ENCODE data around the gene BACH2. TPM values are rescaled to one million over a fixed set of nuclear protein-coding genes. Genes with fewer than 3 reads are reported as not detected.

Gene BACH2
- total and polyA plus RNA-seq, 9 of the 15 experiments (the other 6 are each of a cell fraction or from before 2014, with no cell fraction given), result 0.06 to 3.1 (median 0.59) TPM

DNA sequence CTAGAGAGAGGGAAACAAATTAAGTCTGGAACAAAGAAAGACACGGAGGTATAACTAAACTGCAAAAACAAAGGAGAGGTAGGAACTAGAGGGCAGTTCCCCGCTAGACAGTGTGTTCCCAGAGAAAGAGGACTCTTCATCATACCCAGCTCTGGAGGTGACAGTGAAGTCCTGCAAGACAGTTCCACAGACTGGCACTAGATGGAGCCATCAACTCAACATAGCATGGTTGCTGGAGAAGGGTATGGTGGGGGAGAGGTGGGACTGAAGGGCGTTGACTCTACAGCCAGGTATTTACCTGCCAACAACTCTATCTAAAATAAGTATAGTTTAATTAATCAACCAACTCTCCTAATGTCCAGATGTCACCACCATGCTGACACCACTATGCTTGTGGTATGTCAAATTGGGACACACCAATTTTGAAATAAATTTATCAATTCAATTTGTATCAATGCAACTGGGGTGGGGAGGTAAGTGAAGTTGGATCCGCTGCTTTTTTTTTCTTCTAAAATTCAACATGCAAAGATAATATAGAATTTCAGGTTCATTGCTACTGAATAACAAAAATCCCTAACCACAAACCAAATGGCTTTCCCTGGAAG, 9.7 kb downstream of the BACH2 start (continued):
- TF ChIP-seq, protein P1, sequence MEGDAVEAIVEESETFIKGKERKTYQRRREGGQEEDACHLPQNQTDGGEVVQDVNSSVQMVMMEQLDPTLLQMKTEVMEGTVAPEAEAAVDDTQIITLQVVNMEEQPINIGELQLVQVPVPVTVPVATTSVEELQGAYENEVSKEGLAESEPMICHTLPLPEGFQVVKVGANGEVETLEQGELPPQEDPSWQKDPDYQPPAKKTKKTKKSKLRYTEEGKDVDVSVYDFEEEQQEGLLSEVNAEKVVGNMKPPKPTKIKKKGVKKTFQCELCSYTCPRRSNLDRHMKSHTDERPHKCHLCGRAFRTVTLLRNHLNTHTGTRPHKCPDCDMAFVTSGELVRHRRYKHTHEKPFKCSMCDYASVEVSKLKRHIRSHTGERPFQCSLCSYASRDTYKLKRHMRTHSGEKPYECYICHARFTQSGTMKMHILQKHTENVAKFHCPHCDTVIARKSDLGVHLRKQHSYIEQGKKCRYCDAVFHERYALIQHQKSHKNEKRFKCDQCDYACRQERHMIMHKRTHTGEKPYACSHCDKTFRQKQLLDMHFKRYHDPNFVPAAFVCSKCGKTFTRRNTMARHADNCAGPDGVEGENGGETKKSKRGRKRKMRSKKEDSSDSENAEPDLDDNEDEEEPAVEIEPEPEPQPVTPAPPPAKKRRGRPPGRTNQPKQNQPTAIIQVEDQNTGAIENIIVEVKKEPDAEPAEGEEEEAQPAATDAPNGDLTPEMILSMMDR (IDR thresholded peaks at IDR 0.05 in 2 of 3, conservative IDR thresholded peaks at IDR 0.05 in 1 of 3; ENCODE audit: insufficient read depth in 2 of 3, low read depth in 1 of 3, low read length in 3 of 3), result peak; percentile 83 to 91 (median 84)
- peak; percentile 67; the same call in 1 of the 2 replicates for TF ChIP-seq CBX1 (IDR thresholded peaks at IDR 0.05; ENCODE audit: low read depth)
- TF ChIP-seq CBX3 (IDR thresholded peaks at IDR 0.05; ENCODE audit: borderline replicate concordance in 1 of 2, low read length in 2 of 2), result peak in 1 of 2 experiments; percentile 97; a peak in 2 of 3 replicates
- TF ChIP-seq SETDB1 (IDR thresholded peaks at IDR 0.05; ENCODE audit: low read length), result no peak
- TF ChIP-seq MAZ (CRISPR knock-in tag; conservative IDR thresholded peaks at IDR 0.05 in 1 of 2, IDR thresholded peaks at IDR 0.05 in 1 of 2), result peak in 1 of 2 experiments; percentile 53; a peak in 1 of 4 replicates
- TF ChIP-seq TEAD1 (CRISPR knock-in tag; IDR thresholded peaks at IDR 0.05), result 0 out of 4 replicates have a peak, but pooled peaks of 1 of the 2 experiments have one; percentile 49
- no peak for TF ChIP-seq GATAD2B (IDR thresholded peaks at IDR 0.05; ENCODE audit: borderline replicate concordance)
- no peak for TF ChIP-seq POU5F1 (IDR thresholded peaks at IDR 0.05; ENCODE audit: borderline replicate concordance, low read depth, low read length, partially characterized antibody)
- TF ChIP-seq PHF21A (IDR thresholded peaks at IDR 0.05; ENCODE audit: borderline replicate concordance, low read depth), result no peak
- TF ChIP-seq ZNF699 (CRISPR knock-in tag; IDR thresholded peaks at IDR 0.05; ENCODE audit: insufficient replicate concordance), result no peak
- TF ChIP-seq CBX5 (IDR thresholded peaks at IDR 0.05; ENCODE audit: borderline replicate concordance, low read depth), result peak; percentile 93
- no peak for TF ChIP-seq SNIP1 (IDR thresholded peaks at IDR 0.05; ENCODE audit: low read depth)
- TF ChIP-seq FOXA3 (CRISPR knock-in tag; conservative IDR thresholded peaks at IDR 0.05 in 1 of 2, IDR thresholded peaks at IDR 0.05 in 1 of 2), result no peak
- TF ChIP-seq, protein P2, sequence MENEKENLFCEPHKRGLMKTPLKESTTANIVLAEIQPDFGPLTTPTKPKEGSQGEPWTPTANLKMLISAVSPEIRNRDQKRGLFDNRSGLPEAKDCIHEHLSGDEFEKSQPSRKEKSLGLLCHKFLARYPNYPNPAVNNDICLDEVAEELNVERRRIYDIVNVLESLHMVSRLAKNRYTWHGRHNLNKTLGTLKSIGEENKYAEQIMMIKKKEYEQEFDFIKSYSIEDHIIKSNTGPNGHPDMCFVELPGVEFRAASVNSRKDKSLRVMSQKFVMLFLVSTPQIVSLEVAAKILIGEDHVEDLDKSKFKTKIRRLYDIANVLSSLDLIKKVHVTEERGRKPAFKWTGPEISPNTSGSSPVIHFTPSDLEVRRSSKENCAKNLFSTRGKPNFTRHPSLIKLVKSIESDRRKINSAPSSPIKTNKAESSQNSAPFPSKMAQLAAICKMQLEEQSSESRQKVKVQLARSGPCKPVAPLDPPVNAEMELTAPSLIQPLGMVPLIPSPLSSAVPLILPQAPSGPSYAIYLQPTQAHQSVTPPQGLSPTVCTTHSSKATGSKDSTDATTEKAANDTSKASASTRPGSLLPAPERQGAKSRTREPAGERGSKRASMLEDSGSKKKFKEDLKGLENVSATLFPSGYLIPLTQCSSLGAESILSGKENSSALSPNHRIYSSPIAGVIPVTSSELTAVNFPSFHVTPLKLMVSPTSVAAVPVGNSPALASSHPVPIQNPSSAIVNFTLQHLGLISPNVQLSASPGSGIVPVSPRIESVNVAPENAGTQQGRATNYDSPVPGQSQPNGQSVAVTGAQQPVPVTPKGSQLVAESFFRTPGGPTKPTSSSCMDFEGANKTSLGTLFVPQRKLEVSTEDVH (IDR thresholded peaks at IDR 0.05; ENCODE audit: low read depth, partially characterized antibody), result no peak
- TF ChIP-seq CREM (IDR thresholded peaks at IDR 0.05; ENCODE audit: low read depth), result 0 out of 2 replicates have a peak, but pooled peaks have one; percentile 18
- TF ChIP-seq, protein P3, sequence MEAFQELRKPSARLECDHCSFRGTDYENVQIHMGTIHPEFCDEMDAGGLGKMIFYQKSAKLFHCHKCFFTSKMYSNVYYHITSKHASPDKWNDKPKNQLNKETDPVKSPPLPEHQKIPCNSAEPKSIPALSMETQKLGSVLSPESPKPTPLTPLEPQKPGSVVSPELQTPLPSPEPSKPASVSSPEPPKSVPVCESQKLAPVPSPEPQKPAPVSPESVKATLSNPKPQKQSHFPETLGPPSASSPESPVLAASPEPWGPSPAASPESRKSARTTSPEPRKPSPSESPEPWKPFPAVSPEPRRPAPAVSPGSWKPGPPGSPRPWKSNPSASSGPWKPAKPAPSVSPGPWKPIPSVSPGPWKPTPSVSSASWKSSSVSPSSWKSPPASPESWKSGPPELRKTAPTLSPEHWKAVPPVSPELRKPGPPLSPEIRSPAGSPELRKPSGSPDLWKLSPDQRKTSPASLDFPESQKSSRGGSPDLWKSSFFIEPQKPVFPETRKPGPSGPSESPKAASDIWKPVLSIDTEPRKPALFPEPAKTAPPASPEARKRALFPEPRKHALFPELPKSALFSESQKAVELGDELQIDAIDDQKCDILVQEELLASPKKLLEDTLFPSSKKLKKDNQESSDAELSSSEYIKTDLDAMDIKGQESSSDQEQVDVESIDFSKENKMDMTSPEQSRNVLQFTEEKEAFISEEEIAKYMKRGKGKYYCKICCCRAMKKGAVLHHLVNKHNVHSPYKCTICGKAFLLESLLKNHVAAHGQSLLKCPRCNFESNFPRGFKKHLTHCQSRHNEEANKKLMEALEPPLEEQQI (IDR thresholded peaks at IDR 0.05), result peak; percentile 66; the same call in 1 of the 2 replicates
- TF ChIP-seq ARID1B (IDR thresholded peaks at IDR 0.05), result no peak
- no peak for TF ChIP-seq PYGO2 (tag; IDR thresholded peaks at IDR 0.05)

Measured in K562 (cell line).